NCI-H2196 treated with DMSO at 0.1 percent for 48 hours (cell line): Measurements from ENCODE around the gene ABI2.
A peak's percentile ranks its signal among the peaks of the same experiment; 100 is the strongest.
"Not testable (repeated sequence)": the region's sequence is repeated elsewhere in the genome, so short reads cannot be mapped to it uniquely, and the experiment has no call there.

Experiments used
- DNase-seq: peaks from one replicate; lab custom pipeline; 2025; ENCODE audit not compliant: unreplicated experiment; lab: John Stamatoyannopoulos, UW

Gene ABI2

DNA sequence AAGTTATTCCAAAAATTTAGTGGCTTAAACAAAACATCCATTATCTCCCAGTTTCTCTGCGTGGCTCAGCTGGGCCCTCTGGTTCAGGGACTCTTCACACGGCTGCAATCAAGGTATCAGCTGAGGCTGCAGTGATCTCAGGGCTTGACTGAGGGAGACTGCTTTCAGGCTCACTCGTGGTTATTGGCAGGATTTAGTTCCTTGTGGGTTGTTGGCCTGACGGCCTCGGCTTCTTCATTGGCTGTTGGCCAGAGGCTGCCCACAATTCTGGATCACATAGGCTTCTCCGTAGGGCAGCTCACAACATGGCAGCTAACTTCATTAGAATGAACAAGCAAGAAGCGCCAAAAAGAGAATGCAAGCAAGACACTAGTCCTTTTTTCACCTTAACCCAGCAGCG, 90.1 kb downstream of the ABI2 start:
- no peak for DNase-seq

GRCh38 chr2:203427061-203427460, 98.9 kb downstream of the ABI2 start:
- no peak for DNase-seq

GRCh38 chr2:203429643-203430042, 101.4 kb downstream of the ABI2 start:
- DNase-seq, result not testable (repeated sequence)

GRCh38 chr2:203431391-203432185, 103.4 kb downstream of the ABI2 start:
- DNase-seq, result no peak

DNA sequence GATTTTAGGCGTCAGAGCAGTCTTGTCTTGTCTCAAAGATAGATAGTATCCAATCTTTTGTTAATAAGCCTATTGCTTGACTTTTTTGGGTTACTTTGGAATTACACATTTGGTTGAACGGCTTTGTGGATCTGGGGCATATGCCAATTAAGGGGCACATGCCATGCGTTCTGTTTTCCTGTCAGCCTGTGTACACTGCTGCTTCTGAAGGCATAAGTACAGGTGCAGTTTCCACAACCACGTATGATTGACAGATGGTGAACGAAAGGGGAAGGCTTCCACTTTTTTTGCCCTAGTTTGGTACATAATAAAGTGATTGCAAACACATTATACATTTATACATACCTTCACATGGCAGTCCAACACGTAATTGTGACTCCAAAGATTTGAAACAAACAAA, 104.6 kb downstream of the ABI2 start:
- DNase-seq, result no peak

DNA sequence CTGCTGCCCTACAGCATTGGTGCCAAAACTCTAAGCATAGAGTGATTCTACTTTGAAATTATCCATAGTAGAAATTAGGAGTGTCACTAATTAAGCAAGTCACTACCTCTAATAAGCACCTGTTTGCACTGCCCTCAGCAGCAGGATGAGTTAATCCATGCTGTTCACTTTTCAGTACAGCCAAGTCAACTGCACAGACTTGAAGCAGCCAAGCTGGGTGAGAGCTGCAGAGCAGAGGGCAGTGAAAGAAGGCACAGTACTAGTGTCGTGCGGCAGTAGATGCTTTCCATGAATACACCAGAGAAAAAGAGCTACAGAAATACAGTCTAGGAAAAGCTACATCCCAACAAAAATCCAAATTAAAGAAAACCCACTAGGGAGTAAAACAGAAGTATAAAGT, 108.3 kb downstream of the ABI2 start:
- DNase-seq, result no peak

GRCh38 chr2:203437511-203437910, 109.3 kb downstream of the ABI2 start:
- DNase-seq, result no peak

DNA sequence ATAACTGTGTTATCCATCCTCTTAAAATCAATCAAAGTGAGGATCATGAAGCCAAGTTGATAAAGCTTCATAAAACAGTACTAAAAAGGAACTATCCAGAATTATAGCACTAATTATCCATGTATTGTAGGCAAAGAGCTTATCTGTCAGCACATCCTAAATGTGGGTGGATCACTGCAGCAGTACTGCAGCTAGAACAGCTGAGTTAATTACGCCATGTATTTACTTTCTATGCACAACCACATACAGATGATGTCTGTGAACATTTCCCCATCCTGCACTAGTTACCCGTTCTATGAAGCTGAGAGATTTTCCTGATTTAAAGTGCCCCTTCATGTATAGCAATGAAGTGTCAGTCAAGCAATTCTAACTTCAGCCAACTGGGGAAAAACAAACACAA, 110.3 kb downstream of the ABI2 start:
- DNase-seq, result no peak

- no peak for DNase-seq
Observed at GRCh38 chr2:203440671-203441070, 112.5 kb downstream of the ABI2 start.

DNA sequence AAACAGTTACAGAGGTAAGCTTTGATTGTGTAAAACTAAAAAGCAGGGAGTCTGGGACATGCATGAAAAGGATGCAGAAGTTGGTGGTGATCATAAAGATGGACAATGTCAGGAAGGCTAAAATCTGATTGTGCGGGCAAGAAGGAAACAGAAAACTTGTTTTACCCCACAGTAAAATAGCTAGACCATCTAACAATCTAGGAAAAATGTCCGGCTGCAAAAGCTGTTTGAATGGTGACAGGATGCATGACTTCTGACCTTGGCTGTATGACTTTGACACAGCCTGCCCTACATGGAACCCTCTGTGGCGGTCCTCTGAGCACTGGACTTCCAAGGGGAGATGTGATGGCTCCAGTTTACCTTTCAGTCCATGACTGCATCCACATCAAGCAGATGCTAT, 113.3 kb downstream of the ABI2 start:
- DNase-seq, result no peak

- no peak for DNase-seq
Observed at GRCh38 chr2:203442463-203442862, 114.3 kb downstream of the ABI2 start.

- no peak for DNase-seq
Observed at GRCh38 chr2:203444738-203445137, 116.5 kb downstream of the ABI2 start.

DNA sequence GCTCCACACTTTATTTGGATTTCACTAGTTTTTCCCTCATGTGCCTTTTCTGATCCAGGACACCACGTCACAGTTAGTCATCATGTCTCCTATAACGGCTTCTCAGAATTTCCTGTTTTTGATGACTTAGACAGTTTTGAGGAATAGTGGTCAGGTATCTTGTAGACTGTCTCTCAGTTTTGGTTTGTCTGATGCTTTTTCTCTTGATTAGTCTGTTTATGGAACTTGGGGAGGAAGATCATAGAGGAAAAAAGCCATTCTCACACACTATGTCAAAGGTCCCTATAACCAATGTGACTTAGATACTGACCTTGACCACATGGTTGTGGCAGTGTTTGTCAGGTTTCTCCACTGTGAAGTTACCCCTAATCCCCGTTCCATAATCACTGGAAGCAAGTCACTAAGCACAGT, 117.9 kb downstream of the ABI2 start:
- no peak for DNase-seq

GRCh38 chr2:203446780-203447179, 118.6 kb downstream of the ABI2 start:
- no peak for DNase-seq

GRCh38 chr2:203450561-203450960, 122.4 kb downstream of the ABI2 start:
- no peak for DNase-seq

DNA sequence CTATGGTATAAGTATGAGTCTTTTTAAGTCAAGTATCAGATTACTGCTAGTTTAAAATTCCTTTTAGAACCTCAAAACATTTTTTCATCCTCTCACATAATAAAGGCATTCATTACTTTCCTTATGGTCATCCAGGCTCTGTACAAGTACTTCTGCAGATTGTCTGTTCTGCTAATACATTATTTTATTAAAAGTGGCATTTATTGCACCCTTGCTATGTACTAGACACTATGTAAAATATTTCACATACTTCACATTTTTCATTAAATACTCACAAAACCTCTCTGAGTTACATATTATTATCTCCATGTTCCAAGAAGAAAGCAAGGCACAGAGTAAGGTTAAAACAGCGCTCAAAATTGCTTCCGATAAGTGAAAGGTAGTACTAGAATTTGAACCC, 122.8 kb downstream of the ABI2 start:
- no peak for DNase-seq

DNA sequence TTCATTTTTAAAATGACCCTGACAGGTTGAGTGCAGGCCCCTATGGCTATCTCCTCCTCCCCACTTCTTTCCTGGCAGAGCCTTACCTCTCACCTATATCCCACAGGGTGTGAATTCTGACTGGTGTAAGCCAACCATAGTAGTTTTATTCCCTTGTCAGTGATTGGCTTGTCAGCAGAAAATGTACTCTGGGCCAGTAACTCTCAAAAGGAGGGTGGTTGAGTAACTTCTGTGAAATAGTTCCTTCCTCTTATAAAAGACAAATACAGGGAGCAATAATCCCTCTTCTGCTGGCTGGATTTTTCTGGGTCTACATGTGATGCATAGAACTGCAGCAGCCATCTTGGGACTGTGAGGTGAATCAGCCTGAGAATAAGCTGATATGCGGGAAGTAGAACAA, 123.5 kb downstream of the ABI2 start:
- DNase-seq, result no peak

DNA sequence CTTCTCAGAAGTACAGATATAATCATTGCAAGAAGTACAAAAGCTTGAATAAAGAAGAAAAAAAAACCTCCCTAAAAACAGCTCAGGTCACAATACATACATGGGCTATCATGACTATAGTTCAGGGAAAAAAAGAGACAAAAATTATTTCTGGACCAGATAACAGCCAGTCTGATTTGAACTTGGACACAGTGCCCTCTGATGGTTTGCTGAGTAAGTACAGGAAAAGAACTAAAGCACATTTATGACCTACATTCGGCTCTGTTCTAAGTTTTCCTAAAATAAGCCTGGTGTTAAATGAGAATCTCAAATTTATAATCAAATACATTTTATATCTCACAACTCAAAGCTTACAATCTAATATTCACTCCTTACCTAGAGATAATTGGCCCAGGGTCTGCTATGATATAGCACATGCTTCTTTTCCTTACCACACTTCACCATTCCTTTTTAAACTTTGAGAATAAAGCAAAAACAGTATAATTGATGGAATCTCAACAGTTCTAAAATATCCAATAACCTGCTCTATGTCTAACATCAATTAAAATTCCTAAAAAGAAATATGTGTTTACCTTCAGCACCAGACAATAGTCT, 125.8 kb downstream of the ABI2 start:
- peak; percentile 67 for DNase-seq

GRCh38 chr2:203455209-203455608, 127.0 kb downstream of the ABI2 start:
- no peak for DNase-seq

DNA sequence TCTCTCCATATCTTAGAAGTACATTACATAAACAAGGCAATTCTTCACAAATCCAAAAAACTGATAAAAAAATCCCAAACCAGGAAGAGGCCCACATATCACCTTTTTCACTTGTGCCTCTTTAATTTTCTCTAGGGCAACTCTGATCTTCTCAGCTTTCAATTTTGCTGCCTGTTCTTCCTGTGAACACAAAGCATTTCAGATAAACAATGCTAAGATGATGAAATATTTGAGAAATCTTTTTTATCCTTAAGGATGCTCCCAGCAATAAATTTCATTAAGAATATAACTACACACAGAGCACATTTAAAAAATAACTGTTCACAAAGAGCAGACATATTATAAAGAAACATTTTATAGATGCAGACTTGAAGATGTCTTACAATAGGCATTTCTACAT, 133.6 kb downstream of the ABI2 start:
- no peak for DNase-seq

- DNase-seq, result no peak
Observed at GRCh38 chr2:203462308-203462707, 134.1 kb downstream of the ABI2 start.

DNA sequence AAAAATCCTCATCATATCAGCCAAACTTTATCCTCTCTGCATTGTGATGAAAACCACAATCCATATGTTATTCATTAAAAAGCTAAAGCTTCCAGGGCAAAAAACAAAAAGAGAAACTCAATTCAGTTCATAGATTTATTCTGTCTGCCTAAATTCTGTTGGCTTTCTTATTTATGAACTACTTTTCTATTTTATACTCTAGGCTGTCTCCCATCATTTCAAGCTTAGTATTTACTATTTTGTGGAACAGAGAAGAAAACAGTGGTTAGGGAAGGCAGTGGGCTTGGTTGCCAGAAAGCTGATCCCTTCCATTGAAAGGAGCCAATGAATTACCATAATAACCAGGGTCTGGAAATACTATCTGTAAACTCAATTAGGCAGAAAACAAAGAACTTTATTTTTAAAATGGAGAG, 135.1 kb downstream of the ABI2 start:
- DNase-seq, result no peak

DNA sequence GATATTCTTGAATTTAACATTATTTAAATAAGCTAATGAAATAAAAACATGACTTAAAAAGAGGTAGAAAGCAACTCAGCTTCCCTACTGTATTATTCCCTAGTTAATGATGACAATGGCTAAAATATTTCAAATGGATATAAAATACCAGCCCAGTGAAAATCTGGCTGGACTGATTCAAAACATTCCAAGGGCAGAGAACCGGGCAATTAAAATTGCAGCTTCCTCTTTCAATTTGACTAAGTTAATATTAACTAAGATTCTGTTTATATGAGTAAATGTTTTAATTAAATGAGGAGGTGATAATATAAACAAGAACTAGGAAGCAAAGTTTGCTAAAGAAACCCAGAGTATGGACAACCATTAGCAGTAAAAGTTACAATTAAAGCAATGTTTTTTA, 141.4 kb downstream of the ABI2 start:
- no peak for DNase-seq
